Small intestine (tissue), 7 donors: ENCODE data around the gene KIZ. TPM values are rescaled to one million over a fixed set of nuclear protein-coding genes. Genes with fewer than 3 reads are reported as not detected.
"Not testable (repeated sequence)": the region's sequence is repeated elsewhere in the genome, so short reads cannot be mapped to it uniquely, and the experiment has no call there.

Experiments used
- DNase-seq, 2 donors: peaks; one replicate each; pipeline versions ENCODE4 v3.0.0 to v3.0.0-alpha.2; 2013
- FAIRE-seq: peaks from 2 replicates; lab custom pipeline; 2012; peaks lifted over from hg19 to GRCh38; lab: Jason Lieb, UNC
- H3K27ac ChIP-seq, 3 donors: one replicate each; pipeline ENCODE4 v1.5.1; 2013; ENCODE audit warnings: low read length in 2 of 3, mild to moderate bottlenecking in 2 of 3, control low read depth in 1 of 3, inconsistent platforms in 1 of 3, low read depth in 1 of 3, moderate library complexity in 1 of 3
- H3K27me3 ChIP-seq, 3 donors: one replicate each; pipeline ENCODE4 v1.6.1; 2013; ENCODE audit warnings: low read length in 3 of 3, inconsistent platforms in 1 of 3; ENCODE audit not compliant: control insufficient read depth in 3 of 3, insufficient read depth in 3 of 3
- H3K36me3 ChIP-seq, 3 donors: one replicate each; pipeline ENCODE4 v1.6.1; 2013; ENCODE audit warnings: low read length in 3 of 3, inconsistent platforms in 1 of 3, low read depth in 1 of 3, mild to moderate bottlenecking in 1 of 3, moderate library complexity in 1 of 3; ENCODE audit not compliant: control insufficient read depth in 3 of 3, insufficient read depth in 2 of 3
- H3K4me1 ChIP-seq, 3 donors: one replicate each; pipeline ENCODE4 v1.6.1; 2013; ENCODE audit warnings: low read length in 2 of 3, inconsistent platforms in 1 of 3, low read depth in 1 of 3, mild to moderate bottlenecking in 1 of 3, moderate library complexity in 1 of 3; ENCODE audit not compliant: control insufficient read depth in 3 of 3, insufficient read depth in 2 of 3
- H3K4me3 ChIP-seq, 3 donors: one replicate each; pipeline ENCODE4 v1.5.1; 2013; ENCODE audit warnings: low read length in 3 of 3, control low read depth in 1 of 3, inconsistent platforms in 1 of 3, low read depth in 1 of 3, mild to moderate bottlenecking in 1 of 3, moderate library complexity in 1 of 3
- H3K9me3 ChIP-seq, 2 donors: one replicate each; pipeline ENCODE4 v1.6.1; 2013; ENCODE audit warnings: low read depth in 1 of 2, low read length in 1 of 2; ENCODE audit not compliant: control insufficient read depth in 2 of 2, insufficient read depth in 1 of 2
- WGBS, 3 donors: extraction: QIAGEN DNeasy Blood & Tissue Kit; methylation state at CpG; one replicate each; pipeline ENCODE4 v1.1.7; 2013; 5-methylcytosine and 5-hydroxymethylcytosine counted together
- polyA plus RNA-seq, 4 donors: library from polyadenylated mRNA; stranded (reverse) in 3 of 4; unstranded in 1 of 4; fragments of 200-250 nt in 3 of 4; fragments of 120-200 nt in 1 of 4; gene quantifications; one replicate each; pipeline versions ENCODE4 v1.2.1 to v1.2.3, GENCODE V29; 2013
- donor health status: healthy with polysubstance abuse.
- donor health status: control.
- donor health status: control.
- donor health status: Bipolar disorder and iron deficiency.
- donor health status: healthy.

Gene KIZ
- polyA plus RNA-seq, 4 donors: 11.7 to 38.4 (median 20.1) TPM

DNA sequence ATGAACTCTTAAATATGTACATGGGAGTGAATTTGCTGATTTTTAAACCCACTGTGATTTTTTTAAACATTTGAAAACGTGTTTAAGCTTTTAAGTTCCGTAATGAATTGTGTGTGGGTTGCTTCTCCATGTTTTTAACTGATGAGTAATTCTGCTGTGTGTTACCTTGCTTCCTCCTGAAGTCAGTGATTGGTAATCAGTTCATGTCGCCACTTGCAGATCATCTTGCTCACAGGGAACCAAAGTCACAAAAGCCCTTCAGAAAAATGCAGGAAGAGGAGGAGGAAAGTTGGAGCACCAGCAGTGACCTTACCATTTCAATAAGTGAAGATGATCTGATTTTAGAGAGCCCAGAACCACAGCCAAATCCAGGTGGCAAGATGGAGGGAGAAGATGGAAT lies 36.7 kb downstream of the KIZ start:
- Histone ChIP-seq H3K4me3 (no peak overlapping the region), H3K27ac (no peak overlapping the region), H3K36me3 (peaks cover 0 to 4% (median 3%) of the 10 kb centered on the region in 3 donors), H3K9me3 (peaks cover 0 to 3% of the 10 kb centered on the region in 2 donors), H3K4me1 (no peaks in the 10 kb centered on the region), H3K27me3 (no peaks in the 10 kb centered on the region)
- FAIRE-seq (no peak), DNase-seq (no peak)
- 86 to 89% (median 87%) methylated on average over 3 of the region's 3 CpGs for WGBS, 3 donors

DNA sequence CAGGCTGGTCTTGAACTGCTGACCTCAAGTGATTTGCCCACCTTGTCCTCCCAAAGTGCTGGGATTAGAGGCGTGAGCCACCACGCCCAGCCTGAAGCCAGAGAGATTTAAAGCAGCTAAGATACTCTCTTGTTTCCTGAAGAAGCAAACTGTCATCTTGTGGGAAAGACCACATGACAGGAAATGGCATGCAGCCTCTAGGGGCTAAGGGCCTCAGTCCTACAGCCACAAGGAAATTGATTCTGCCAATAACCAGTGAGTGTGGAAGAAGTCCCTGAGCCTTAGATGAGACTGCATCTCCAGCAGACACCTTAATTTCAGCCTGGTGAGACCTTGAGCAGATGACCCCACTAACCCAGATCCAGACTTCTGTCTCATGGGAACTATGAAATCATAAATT lies 40.9 kb downstream of the KIZ start:
- FAIRE-seq (no peak), DNase-seq (no peak)
- no peaks in the 10 kb centered on the region for H3K4me1 ChIP-seq
- peaks cover 0 to 4% (median 0%) of the 10 kb centered on the region in 3 donors for H3K36me3 ChIP-seq
- no peaks in the 10 kb centered on the region for H3K9me3 ChIP-seq
- no peak overlapping the region for H3K4me3 ChIP-seq
- no peak overlapping the region for H3K27ac ChIP-seq
- no peaks in the 10 kb centered on the region for H3K27me3 ChIP-seq
- 74 to 92% (median 83%) methylated on average over 2 of the region's 2 CpGs for WGBS, 3 donors

DNA sequence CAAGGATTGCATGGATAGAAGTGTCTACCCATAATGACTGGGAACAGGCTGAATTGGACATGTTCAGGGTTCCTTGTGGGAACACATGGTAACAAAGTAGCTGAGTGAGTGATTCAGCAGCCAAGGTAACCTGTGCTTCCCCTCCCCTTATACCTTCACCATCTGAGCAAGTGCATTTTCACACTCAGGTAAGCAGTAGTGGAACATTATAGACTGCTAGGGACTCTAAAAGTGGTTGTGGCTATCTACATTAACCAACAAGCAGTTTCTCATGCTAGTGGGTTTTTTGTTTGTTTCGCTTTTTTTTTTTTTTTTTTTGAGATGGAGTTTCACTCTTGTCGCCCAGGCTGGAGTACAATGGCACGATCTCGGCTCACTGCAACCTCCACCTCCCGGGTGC lies 41.4 kb downstream of the KIZ start:
- WGBS, 3 donors: 80 to 94% (median 84%) methylated on average over 5 of the region's 5 CpGs

DNA sequence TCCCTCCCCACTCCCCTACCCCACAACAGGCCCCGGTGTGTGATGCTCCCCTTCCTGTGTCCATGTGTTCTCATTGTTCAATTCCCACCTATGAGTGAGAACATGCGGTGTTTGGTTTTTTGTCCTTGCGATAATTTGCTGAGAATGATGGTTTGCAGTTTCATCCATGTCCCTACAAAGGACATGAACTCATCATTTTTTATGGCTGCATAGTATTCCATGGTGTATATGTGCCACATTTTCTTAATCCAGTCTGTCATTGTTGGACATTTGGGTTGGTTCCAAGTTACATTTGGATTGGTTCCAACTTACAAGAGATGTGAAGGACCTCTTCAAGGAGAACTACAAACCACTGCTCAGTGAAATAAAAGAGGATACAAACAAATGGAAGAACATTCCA lies 42.2 kb downstream of the KIZ start:
- H3K4me1 ChIP-seq, H3K27me3 ChIP-seq, FAIRE-seq, H3K4me3 ChIP-seq, DNase-seq, H3K36me3 ChIP-seq, H3K27ac ChIP-seq, H3K9me3 ChIP-seq: not testable (repeated sequence)
- 96 to 98% (median 97%) methylated on average over 3 of the region's 3 CpGs for WGBS, 3 donors

More for the DNA sequence above, 41.4 kb downstream of the KIZ start:
- Histone ChIP-seq H3K27ac (no peak overlapping the region), H3K27me3 (no peaks in the 10 kb centered on the region), H3K36me3 (peaks cover 0 to 4% (median 0%) of the 10 kb centered on the region in 3 donors), H3K4me3 (no peak overlapping the region), H3K9me3 (no peaks in the 10 kb centered on the region), H3K4me1 (no peaks in the 10 kb centered on the region)
- DNase-seq (no peak), FAIRE-seq (no peak)

DNA sequence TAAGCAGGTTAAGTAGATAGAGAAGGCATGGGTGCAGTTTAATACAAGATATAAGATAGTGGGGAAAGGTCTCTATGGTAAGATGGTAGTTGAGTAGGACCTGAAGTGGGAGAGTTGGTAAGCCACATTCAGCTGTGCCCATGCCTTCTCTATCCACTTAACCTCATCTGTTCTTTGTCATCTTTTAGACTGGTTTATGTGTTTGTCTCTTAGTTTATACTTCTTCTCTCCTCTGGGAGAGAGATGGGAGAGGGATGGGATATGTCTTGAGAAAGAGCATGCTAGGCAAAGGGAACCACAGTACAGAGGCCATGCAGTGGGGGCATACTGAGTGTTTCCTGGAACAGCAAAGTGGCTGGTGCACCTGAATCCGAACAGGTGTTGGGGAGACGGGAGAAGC lies 46.7 kb downstream of the KIZ start:
- Histone ChIP-seq H3K36me3 (no peaks in the 10 kb centered on the region), H3K9me3 (no peaks in the 10 kb centered on the region), H3K4me1 (no peaks in the 10 kb centered on the region), H3K27me3 (no peaks in the 10 kb centered on the region), H3K27ac (no peak overlapping the region), H3K4me3 (no peak overlapping the region)
- DNase-seq (no peak), FAIRE-seq (no peak)
- WGBS, 3 donors: 93 to 100% (median 97%) methylated on average over 2 of the region's 2 CpGs

DNA sequence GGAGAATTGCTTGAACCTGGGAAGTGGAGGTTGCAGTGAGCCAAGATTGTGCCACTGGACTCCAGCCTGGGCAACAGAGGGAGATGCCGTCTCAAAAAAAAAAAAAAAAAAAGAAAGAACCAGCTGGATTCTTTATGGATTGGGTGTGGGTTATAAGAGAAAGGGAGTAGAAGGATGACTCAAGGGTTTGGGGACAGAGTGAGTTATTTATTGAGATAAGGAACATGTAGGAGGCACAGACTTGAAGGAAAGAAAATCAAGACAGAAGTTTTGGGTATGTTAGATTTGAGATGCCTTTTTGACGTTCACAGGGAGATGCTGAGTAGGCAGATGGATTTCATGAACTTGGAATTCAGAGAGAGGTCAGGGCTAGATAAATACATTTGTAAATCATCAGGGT lies 47.6 kb downstream of the KIZ start:
- Histone ChIP-seq H3K27me3 (no peaks in the 10 kb centered on the region), H3K4me3 (no peak overlapping the region), H3K27ac (no peak overlapping the region), H3K36me3 (no peaks in the 10 kb centered on the region), H3K9me3 (no peaks in the 10 kb centered on the region), H3K4me1 (no peaks in the 10 kb centered on the region)
- no peak for DNase-seq
- WGBS, 3 donors: 76 to 86% (median 85%) methylated on average over 2 of the region's 2 CpGs
- no peak for FAIRE-seq

DNA sequence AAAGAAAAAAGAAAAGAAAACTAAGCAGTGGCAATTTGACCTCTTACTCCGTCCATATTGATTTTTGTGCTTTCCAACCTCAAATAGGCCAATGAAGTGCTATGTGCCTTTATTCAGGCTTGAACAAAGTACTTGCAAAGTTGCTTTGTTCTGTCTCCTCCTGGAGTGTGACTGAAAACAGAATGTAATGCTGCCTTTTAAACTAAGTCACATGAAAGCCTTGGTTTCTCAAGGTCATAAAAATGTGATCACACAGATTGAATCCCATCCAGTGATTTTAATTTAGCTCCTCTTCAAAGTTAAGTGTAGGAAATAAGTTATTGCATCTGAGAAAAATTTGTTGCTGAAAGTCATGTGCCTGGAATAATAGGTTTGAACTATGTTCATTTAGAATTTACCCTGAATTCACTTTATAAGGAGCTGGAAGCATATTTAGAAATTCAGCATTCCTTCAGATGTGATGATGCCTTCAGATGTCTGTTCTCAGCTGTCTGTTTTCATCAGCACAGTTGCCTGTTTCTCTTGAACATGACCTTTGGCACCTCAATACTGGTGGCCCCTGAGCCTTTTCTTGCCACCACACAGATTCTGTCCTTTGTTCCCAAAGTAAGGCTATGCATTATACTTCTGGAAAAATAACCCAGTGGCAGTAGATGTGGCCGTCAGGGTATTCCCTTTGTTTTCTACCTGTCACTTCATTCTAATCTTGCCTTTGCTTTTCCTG lies 48.8 kb downstream of the KIZ start:
- no peak for FAIRE-seq
- whole genome bisulfite sequencing, 3 donors: 81 to 86% (median 85%) methylated on average over 2 of the region's 2 CpGs

DNA sequence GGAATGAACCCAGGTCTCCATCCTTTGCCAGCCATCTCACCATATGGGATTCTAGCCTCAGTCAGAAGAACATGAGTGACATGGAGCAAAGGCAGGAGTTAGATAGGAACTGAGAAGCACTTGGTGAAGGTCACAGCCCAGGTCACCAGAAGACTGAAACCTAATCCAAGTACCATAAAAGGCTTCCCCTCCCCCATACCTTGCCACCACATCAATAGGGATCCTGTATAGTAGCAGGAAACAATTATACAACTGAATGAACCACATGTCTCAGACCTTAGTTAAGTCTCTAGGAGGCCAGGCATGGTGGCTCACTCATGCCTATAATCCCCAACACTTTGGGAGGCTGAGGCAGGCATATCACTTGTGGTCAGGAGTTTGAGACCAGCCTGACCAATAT lies 49.6 kb downstream of the KIZ start:
- no peak for DNase-seq
- no peak for FAIRE-seq
- Histone ChIP-seq H3K4me3 (no peak overlapping the region), H3K27me3 (no peaks in the 10 kb centered on the region), H3K9me3 (no peaks in the 10 kb centered on the region), H3K36me3 (no peaks in the 10 kb centered on the region), H3K27ac (no peak overlapping the region), H3K4me1 (no peaks in the 10 kb centered on the region)

More for the DNA sequence above, 48.8 kb downstream of the KIZ start:
- Histone ChIP-seq H3K27me3 (no peaks in the 10 kb centered on the region), H3K27ac (no peak overlapping the region), H3K4me3 (no peak overlapping the region), H3K4me1 (no peaks in the 10 kb centered on the region), H3K9me3 (no peaks in the 10 kb centered on the region), H3K36me3 (no peaks in the 10 kb centered on the region)
- peak in 1 of 2 donors; percentile 5 for DNase-seq

DNA sequence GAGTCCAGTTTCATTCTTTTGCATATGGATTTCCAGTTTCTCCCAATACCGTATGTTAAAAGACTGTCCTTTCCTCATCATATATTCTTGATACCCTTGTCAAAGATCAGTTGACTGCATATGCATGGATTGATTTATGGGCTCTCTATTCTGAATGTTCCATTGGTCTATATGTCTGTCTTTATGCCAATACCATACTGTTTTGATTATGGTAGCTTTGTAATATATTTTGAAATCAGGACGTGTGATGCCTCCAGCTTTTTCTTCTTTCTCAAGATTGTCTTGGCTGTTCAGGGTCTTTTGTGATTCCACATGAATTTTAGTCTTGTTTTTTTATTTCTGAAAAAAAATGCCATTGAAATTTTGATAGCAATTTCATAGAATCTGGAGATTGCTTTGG lies 51.9 kb downstream of the KIZ start:
- Histone ChIP-seq H3K27me3 (no peaks in the 10 kb centered on the region), H3K27ac (no peak overlapping the region), H3K4me1 (no peaks in the 10 kb centered on the region), H3K36me3 (no peaks in the 10 kb centered on the region), H3K9me3 (no peaks in the 10 kb centered on the region), H3K4me3 (no peak overlapping the region)
- WGBS, 3 donors: 95 to 96% (median 95%) methylated on average over 2 of the region's 2 CpGs
- DNase-seq (no peak), FAIRE-seq (no peak)
